NCI-H774 (cell line): Measurements from ENCODE around the gene SARNP.
A peak's percentile ranks its signal among the peaks of the same experiment; 100 is the strongest.

ENCODE experiments used
- DNase-seq: peaks from one replicate; lab custom pipeline; 2025; lab: John Stamatoyannopoulos, UW

Gene SARNP

GRCh38 chr12:55707841-55708694, 109.5 kb downstream of the SARNP start, which contains the start of gene ITGA7:
Gene ITGA7 (minus strand): TSS chr12:55707904. CDS start chr12:55707682, 222 bp downstream.
- DNase-seq = peak; percentile 49
